EH (cell line): ENCODE data around the gene LDB1.

Source experiments
- DNase-seq: peaks from one replicate; pipeline ENCODE4 v3.0.0-alpha.2; 2015; ENCODE audit warnings: low read depth

Gene LDB1

DNA sequence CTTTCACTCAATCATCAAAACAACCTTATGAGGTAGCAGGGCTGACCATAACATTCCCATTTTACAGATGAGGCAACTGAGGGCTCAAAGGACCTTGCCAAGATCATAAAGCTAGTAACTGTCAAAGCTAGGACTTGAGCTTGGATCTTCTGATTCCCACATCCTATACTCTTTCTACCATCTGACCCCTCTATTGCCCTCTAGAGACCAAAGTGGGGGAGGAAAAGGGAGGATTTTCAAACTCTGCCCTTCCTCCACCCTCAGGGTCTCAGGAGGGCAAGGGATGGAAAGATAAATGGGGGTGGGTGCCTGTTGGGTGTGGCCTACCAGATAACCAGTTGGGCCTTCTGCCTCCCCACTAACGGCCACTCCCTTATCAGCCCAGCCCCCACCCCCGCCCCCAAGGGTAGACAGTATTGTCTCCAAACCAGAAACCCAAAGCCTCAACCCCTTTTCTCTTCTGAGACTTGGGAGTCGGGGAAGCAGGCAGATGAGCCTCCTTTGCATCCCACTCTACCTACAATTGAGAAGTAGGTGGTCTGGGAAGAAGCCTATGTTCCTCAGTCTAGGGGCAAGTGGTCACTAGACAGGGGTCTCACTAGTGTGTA, 7.9 kb downstream of the LDB1 start:
- DNase-seq: no peak

- DNase-seq: no peak
Measured at GRCh38 chr10:102111276-102111675, 8.9 kb downstream of the LDB1 start.

- DNase-seq: no peak
Measured at GRCh38 chr10:102109166-102110116, 10.7 kb downstream of the LDB1 start.

GRCh38 chr10:102106998-102107397, 13.2 kb downstream of the LDB1 start:
- no peak for DNase-seq

DNA sequence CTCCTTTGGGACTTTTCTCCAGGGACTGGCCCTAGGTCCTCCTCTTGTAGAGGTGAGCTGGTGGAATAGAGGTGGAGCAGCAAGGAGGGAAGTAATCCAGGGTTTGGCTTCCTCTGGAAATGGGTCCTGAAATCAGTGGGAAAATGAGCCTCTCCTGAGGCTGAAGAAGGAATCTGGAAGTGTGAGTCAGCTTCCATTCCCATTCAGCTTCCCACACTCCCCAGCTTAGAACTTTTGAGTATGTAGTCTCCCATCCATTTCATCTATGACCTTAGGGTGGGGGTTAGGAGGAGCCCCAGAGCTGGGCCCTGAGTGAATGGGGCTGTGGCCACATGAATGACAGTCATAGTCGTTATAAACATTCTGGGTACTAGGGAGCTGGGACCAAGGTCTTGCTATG, 17.7 kb downstream of the LDB1 start:
- peak; percentile 49 for DNase-seq

GRCh38 chr10:102101152-102101551, 19.0 kb downstream of the LDB1 start:
- no peak for DNase-seq

GRCh38 chr10:102096449-102096848, 23.7 kb downstream of the LDB1 start:
- DNase-seq: no peak

DNA sequence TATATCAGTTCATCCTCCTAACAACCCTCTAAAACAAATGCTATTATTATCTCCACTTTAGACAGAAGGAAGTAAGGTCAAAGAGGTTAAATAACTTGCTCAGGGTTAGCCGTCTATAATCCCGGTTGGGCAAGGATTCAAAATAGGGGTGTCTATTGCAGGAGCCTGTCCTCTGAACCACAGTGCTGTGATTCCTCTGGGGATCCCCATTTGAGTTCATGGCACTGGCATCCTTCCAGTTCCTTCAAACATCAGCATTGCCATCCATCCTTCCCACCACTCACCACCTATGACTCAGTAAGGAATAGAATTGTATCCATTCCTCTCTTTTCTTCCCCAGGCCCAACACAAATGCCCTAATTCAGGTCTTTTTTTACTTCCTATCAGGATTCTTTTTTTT, 29.4 kb downstream of the LDB1 start:
- DNase-seq: peak; percentile 35

- DNase-seq: no peak
Measured at GRCh38 chr10:102086196-102086595, 34.0 kb downstream of the LDB1 start.

- no peak for DNase-seq
Measured at GRCh38 chr10:102085336-102085735, 34.8 kb downstream of the LDB1 start.

GRCh38 chr10:102083541-102083940, 36.6 kb downstream of the LDB1 start:
- DNase-seq: no peak

GRCh38 chr10:102072673-102073527, 47.3 kb downstream of the LDB1 start:
- DNase-seq: peak; percentile 82

- no peak for DNase-seq
Measured at GRCh38 chr10:102069071-102069470, 51.1 kb downstream of the LDB1 start.

- peak; percentile 19 for DNase-seq
Measured at GRCh38 chr10:102068216-102068615, 52.0 kb downstream of the LDB1 start.

GRCh38 chr10:102067091-102067916, 52.9 kb downstream of the LDB1 start:
- DNase-seq: no peak

DNA sequence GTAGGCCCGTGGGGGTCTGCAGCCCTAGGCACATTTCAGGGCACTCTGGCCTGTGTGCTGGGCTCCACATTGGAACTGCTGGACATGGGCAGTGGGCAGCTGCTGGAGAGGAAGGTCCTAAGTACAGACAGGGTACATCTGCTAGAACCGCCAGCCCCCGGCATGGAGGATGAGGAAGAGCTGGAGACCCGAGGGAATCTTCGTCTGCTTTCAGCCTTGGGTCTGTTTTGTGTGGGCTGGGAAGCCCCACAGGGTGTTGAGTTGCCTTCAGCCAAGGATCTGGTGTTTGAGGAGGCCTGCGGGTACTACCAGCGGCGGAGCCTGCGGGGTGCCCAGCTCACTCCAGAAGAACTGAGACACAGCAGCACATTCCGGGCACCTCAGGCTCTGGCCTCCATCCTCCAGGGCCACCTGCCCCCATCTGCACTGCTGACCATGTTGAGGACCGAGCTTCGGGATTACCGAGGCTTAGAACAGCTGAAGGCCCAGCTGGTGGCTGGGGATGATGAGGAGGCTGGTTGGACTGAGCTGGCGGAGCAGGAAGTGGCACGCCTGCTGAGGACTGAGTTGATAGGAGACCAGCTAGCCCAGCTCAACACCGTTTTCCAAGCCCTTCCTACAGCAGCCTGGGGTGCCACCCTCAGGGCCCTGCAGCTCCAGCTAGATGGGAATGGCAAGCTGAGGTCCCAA, 53.6 kb downstream of the LDB1 start:
- DNase-seq: peak; percentile 24

GRCh38 chr10:102065561-102066398, 54.4 kb downstream of the LDB1 start:
- DNase-seq: peak; percentile 39

- DNase-seq: peak; percentile 93
Measured at GRCh38 chr10:102064868-102065560, 55.2 kb downstream of the LDB1 start, which contains the start of gene HPS6. Gene HPS6 (plus strand): TSS chr10:102065349. CDS start chr10:102065475, 126 bp downstream.

- no peak for DNase-seq
Measured at GRCh38 chr10:102064503-102064867, 55.7 kb downstream of the LDB1 start.
